Mucosa of descending colon (tissue), 3 donors: Measurements from ENCODE around the gene MAGI1. TPM values are rescaled to one million over a fixed set of nuclear protein-coding genes. Genes with fewer than 3 reads are reported as not detected.

Source experiments
- ATAC-seq: fragments of 200-7000 bp; cut with Tn5 transposase; one replicate; pipeline ENCODE4 v1.9.1; 2020; ENCODE audit warnings: mild to moderate bottlenecking, moderate library complexity
- DNase-seq, 3 donors: peaks; one replicate each; pipeline ENCODE4 v3.0.0-alpha.2; 2020
- H3K36me3 ChIP-seq: fragments of 200-600 bp; one replicate; pipeline ENCODE4 v1.8.0; 2021; ENCODE audit warnings: low read depth, mild to moderate bottlenecking
- H3K4me1 ChIP-seq: fragments of 200-600 bp; one replicate; pipeline ENCODE4 v1.8.0; 2021; ENCODE audit warnings: low read depth, mild to moderate bottlenecking
- H3K4me3 ChIP-seq: fragments of 200-600 bp; one replicate; pipeline ENCODE4 v1.8.0; 2021; ENCODE audit warnings: mild to moderate bottlenecking
- H3K9me3 ChIP-seq: fragments of 200-600 bp; one replicate; pipeline ENCODE4 v1.8.0; 2021; ENCODE audit warnings: mild to moderate bottlenecking
- intact Hi-C, 2 donors: fragments of 100-400 bp; cut with DNase I in 1 of 2; cut with micrococcal nuclease in 1 of 2; formaldehyde crosslinking; loops; one replicate each; pipeline versions ENCODE4 v1.11.0 to v1.11.1; 2022; cut with DNase I, micrococcal nuclease
- total RNA-seq, 3 donors: library from RNA; stranded (reverse); fragmentation: NEBNext Ultra II Directional in 2 of 3; extraction: Animal tissue kit (Norgen Biotek cat#: 25700) in 2 of 3; gene quantifications; one replicate each; pipeline versions ENCODE4 v1.2.1 to v1.2.4, GENCODE V29; 2021 to 2023
- TF ChIP-seq, protein P1 (sequence below): fragments of 200-600 bp; IDR thresholded peaks from one replicate; pipeline ENCODE4 v1.8.0; 2022; ENCODE audit warnings: antibody characterized with exemption, mild to moderate bottlenecking
- donor health status: DM: no; HTN: no; CAD: no; lungs with moderate emphysema.
- donor health status: DM: no; HTN: no; CAD: no.
- donor health status: DM: no; HTN: yes; CAD: no.

MAGI1 gene
- total RNA-seq, 3 donors from 2014 or later: 41.9 to 59.6 (median 45.6) TPM

DNA sequence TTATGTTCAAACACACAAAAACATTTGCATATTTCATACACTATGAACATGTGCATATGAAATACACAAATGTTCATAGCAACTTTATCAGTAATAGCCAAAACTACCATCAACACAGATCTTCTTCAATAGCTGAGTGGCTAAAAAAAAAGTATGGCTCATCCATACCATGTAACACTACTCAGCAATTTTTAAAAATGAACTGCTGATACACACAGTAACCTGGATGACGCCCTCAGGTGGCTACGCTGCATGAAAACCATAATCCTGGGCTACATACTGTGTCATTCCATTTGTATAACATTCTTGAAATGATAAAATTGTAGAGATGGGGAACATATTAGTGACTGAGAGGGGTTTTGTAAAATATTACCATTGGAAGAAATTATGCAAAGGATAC is 243.6 kb downstream of the MAGI1 start:
- Histone ChIP-seq H3K4me1 (peaks cover 3% of the 10 kb centered on the region), H3K36me3 (no peaks in the 10 kb centered on the region), H3K4me3 (no peak overlapping the region), H3K9me3 (no peaks in the 10 kb centered on the region)
- ATAC-seq: no peak
- TF ChIP-seq, protein P1, sequence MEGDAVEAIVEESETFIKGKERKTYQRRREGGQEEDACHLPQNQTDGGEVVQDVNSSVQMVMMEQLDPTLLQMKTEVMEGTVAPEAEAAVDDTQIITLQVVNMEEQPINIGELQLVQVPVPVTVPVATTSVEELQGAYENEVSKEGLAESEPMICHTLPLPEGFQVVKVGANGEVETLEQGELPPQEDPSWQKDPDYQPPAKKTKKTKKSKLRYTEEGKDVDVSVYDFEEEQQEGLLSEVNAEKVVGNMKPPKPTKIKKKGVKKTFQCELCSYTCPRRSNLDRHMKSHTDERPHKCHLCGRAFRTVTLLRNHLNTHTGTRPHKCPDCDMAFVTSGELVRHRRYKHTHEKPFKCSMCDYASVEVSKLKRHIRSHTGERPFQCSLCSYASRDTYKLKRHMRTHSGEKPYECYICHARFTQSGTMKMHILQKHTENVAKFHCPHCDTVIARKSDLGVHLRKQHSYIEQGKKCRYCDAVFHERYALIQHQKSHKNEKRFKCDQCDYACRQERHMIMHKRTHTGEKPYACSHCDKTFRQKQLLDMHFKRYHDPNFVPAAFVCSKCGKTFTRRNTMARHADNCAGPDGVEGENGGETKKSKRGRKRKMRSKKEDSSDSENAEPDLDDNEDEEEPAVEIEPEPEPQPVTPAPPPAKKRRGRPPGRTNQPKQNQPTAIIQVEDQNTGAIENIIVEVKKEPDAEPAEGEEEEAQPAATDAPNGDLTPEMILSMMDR: no peak
- no peak for DNase-seq
- intact Hi-C loops: no loop called here

DNA sequence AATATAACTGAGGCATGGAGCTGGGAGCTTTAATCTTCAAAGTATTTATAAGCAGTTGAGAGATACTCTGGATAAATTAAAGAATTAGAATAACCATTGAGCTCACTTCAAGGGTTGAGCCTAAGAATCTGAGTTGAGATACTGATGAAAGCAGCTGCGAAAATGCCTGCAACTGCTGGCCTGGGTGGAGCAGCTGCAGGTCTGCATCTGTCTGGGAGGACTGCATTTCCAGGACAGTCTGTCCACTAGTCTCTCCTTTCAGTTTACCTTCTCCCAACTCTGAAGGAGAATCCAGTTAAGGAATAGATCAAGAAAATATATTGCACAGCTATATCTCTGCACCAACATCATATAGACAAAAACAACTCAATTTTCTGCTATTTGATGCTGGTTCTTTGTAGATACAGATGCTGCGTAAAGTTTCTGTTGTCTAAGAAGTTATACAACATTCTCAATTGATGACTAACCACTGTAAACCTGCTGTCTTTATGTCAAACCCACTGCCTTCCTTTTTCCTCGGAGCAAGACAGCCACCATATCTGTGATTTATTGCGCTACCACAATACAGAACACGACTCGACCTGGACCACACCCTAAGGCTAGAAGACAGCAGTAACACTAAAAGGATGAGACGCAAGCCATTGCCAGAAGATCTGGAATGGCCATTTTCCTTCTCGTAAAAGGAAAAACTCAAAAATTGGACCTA is 245.1 kb downstream of the MAGI1 start:
- Histone ChIP-seq H3K9me3 (no peaks in the 10 kb centered on the region), H3K4me1 (peaks cover 3% of the 10 kb centered on the region), H3K36me3 (no peaks in the 10 kb centered on the region), H3K4me3 (no peak overlapping the region)
- intact Hi-C loops: no loop called here
- ATAC-seq: peak; percentile 94
- TF ChIP-seq, protein P1: no peak
- DNase-seq: peak in 1 of 3 donors; percentile 31

DNA sequence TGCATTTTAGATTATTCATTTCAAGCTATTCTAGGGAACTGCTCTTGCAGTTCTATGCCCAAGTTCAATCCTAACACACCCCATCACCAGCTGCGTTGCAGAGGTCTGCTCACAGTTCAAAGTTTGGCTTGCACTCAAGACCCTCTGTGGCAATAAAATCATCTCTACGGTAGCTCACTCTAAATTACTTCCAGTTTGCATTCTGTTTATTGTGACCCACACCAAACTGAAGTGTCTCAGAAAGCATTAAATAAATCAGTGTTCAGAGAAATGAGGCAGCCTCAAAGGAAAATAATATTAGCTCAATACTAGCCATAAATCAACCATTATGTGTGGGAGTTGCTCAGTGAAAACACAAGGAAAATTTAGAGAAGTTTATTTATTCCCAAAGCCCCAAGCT is 250.3 kb downstream of the MAGI1 start:
- Histone ChIP-seq H3K4me3 (no peak overlapping the region), H3K4me1 (no peaks in the 10 kb centered on the region), H3K9me3 (no peaks in the 10 kb centered on the region), H3K36me3 (no peaks in the 10 kb centered on the region)
- no peak for ATAC-seq
- no peak for DNase-seq
- TF ChIP-seq, protein P1: no peak
- intact Hi-C loops: loop anchor here (5.0 to 10.0 kb wide), 2 partner anchors 346 to 349 kb away; no protein-coding TSS in a partner anchor

DNA sequence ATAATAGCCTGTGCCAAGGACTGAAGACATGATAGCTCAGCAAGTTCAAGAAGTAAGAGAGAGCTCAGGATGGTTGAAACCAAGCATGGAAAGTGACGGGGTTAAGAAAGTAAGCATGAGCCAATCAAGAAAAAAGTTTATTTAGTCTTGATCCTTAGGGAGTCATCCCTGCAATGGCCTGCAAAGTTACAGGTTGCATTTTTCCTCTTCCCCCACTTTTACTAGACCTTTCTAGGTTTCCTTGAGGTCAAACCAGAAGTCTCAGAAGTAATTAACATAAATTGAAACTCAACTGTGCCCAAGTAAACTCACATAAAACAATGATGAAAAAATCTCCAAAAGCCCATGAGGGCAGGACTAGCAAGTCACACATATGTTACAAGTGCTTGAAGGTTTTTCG is 250.9 kb downstream of the MAGI1 start:
- no peaks in the 10 kb centered on the region for H3K36me3 ChIP-seq
- H3K4me1 ChIP-seq: no peaks in the 10 kb centered on the region
- ATAC-seq: no peak
- DNase-seq: no peak
- H3K9me3 ChIP-seq: no peaks in the 10 kb centered on the region
- intact Hi-C loops: loop anchor here (5.0 to 10.0 kb wide), 2 partner anchors 347 to 349 kb away; no protein-coding TSS in a partner anchor
- TF ChIP-seq, protein P1: no peak
- no peak overlapping the region for H3K4me3 ChIP-seq

DNA sequence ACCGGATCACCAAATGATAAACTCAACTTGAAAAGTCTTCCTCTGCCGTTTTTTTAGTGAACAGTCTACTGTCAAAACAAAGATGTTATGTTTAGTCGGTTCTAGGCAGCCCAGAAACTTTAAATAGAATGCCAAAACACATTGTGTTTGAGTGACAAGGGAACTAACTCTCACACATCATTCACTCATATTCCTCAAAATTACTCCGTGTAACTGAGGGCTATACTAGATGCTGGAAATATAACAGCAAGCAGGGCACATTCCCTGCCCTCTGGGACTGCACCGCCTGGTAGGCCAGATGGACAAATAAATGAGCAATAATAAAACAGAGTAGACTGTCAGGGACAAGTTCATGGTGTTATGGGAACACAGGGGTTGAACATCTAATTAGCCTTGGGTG is 251.4 kb downstream of the MAGI1 start:
- peak; percentile 48 for ATAC-seq
- intact Hi-C loops: loop anchor here (5.0 to 10.0 kb wide), 2 partner anchors 347 to 350 kb away; no protein-coding TSS in a partner anchor
- TF ChIP-seq, protein P1: no peak

More for the DNA sequence above, 251.4 kb downstream of the MAGI1 start:
- H3K4me3 ChIP-seq: no peak overlapping the region
- H3K36me3 ChIP-seq: no peaks in the 10 kb centered on the region
- H3K4me1 ChIP-seq: no peaks in the 10 kb centered on the region
- H3K9me3 ChIP-seq: no peaks in the 10 kb centered on the region
- DNase-seq: no peak
